GM23248 (cell line): Measurements from ENCODE around the gene MAP3K5.

Experiments used
- EZH2 ChIP-seq: fragments of 200-600 bp; sonication (generic); IDR thresholded peaks from 2 replicates; pipeline ENCODE4 v1.6.1; 2018; ENCODE audit warnings: antibody characterized with exemption, mild to moderate bottlenecking; ENCODE audit not compliant: insufficient read depth, poor library complexity, severe bottlenecking
- EZH2phosphoT487 ChIP-seq: fragments of 200-600 bp; sonication (generic); IDR thresholded peaks from 2 replicates; pipeline ENCODE4 v1.6.1; 2018; ENCODE audit warnings: antibody characterized with exemption, moderate library complexity, mild to moderate bottlenecking, low read depth; ENCODE audit not compliant: insufficient read depth

DNA sequence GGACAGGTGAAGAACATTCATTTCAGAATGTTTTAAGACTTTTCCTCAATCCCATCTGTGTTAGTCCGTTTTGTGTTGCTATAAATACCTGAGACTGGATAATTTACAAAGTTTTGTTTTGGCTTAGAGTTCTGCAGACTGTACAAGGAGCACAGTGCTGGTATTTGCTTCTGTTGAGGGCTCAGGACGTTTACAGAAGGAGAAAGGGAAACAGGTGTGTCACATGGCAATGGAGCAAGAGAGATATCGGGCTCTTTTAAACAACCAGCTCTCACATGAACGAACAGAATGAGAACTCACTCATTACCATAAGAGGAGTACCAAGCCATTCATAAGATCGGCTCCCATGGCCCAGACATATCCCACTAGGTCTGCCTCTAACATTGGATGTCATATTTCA is 258.8 kb downstream of the MAP3K5 start:
- TF ChIP-seq EZH2phosphoT487 (no peak), EZH2 (no peak)
